ENCODE measurements around the gene ASCL2.

DNA sequence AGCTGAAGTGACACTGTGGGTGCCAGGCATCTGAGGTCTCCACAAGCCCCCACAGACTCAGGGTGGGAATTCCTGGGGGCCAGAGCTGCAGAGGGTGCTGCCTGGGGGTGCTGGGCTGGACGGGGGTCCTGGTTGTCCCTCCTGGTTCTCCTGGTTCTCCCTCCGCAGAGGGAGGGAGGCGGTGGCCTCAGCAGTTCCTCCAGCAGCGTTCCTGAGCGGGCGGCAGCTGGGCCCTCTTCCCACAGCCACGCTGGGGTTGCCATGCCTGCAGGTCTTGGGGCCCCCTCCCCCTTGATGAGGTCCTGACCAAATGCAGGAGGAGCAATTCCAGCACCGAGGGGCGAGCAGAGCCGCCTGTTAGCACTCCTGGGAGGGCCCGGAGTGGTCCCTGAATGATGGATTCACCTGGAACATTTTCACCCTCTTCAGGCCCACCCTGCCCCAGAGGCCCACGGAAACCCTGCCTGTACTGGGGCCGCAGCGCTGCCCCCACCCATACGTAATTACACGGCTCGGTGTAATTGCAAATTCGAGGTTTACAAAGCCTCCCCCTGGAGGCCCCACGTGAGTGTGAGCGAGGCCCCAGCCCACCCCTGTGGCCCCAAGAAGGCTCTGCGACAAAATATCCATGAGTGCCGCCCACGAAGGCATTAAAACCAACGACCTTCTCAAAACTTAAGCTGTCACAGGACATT lies 30.7 kb upstream of the ASCL2 start:
- no peak for TF ChIP-seq EZH2phosphoT487 (IDR thresholded peaks at IDR 0.05; ENCODE audit: borderline replicate concordance, low read depth, low read length)
- TF ChIP-seq, protein P1, sequence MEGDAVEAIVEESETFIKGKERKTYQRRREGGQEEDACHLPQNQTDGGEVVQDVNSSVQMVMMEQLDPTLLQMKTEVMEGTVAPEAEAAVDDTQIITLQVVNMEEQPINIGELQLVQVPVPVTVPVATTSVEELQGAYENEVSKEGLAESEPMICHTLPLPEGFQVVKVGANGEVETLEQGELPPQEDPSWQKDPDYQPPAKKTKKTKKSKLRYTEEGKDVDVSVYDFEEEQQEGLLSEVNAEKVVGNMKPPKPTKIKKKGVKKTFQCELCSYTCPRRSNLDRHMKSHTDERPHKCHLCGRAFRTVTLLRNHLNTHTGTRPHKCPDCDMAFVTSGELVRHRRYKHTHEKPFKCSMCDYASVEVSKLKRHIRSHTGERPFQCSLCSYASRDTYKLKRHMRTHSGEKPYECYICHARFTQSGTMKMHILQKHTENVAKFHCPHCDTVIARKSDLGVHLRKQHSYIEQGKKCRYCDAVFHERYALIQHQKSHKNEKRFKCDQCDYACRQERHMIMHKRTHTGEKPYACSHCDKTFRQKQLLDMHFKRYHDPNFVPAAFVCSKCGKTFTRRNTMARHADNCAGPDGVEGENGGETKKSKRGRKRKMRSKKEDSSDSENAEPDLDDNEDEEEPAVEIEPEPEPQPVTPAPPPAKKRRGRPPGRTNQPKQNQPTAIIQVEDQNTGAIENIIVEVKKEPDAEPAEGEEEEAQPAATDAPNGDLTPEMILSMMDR (conservative IDR thresholded peaks at IDR 0.05; ENCODE audit: low read length), result no peak
